HEK293T (cell line): ENCODE data around the gene GMPR2.

Experiments used
- FOXA1 ChIP-seq: fragments of 450-650 bp; IDR thresholded peaks from 2 replicates; pipeline ENCODE4 v1.6.1; 2016; ENCODE audit warnings: mild to moderate bottlenecking
- HDGF ChIP-seq: fragments of 450-650 bp; IDR thresholded peaks from 2 replicates; pipeline ENCODE4 v1.6.1; 2017; ENCODE audit warnings: antibody characterized with exemption, borderline replicate concordance
- SP1 ChIP-seq: fragments of 450-650 bp; IDR thresholded peaks from 2 replicates; pipeline ENCODE4 v1.6.1; 2017
- SUZ12 ChIP-seq: fragments of 450-650 bp; IDR thresholded peaks from 2 replicates; pipeline ENCODE4 v1.6.1; 2016; ENCODE audit warnings: mild to moderate bottlenecking

GRCh38 chr14:24277071-24277470 lies 44.3 kb downstream of the GMPR2 start:
- TF ChIP-seq HDGF, result no peak
- no peak for TF ChIP-seq FOXA1
- TF ChIP-seq SP1, result no peak
- no peak for TF ChIP-seq SUZ12
